Measurements from ENCODE around the gene U2AF1L4.
"Not testable (repeated sequence)": the region's sequence is repeated elsewhere in the genome, so short reads cannot be mapped to it uniquely, and the experiment has no call there.

Gene U2AF1L4

GRCh38 chr19:35739275-35740107, 5.7 kb downstream of the U2AF1L4 start:
- peak; percentile 66 for DNase-seq

GRCh38 chr19:35738887-35739229, 6.4 kb downstream of the U2AF1L4 start:
- no peak for DNase-seq

GRCh38 chr19:35738021-35738886, 7.0 kb downstream of the U2AF1L4 start:
- DNase-seq, result no peak

DNA sequence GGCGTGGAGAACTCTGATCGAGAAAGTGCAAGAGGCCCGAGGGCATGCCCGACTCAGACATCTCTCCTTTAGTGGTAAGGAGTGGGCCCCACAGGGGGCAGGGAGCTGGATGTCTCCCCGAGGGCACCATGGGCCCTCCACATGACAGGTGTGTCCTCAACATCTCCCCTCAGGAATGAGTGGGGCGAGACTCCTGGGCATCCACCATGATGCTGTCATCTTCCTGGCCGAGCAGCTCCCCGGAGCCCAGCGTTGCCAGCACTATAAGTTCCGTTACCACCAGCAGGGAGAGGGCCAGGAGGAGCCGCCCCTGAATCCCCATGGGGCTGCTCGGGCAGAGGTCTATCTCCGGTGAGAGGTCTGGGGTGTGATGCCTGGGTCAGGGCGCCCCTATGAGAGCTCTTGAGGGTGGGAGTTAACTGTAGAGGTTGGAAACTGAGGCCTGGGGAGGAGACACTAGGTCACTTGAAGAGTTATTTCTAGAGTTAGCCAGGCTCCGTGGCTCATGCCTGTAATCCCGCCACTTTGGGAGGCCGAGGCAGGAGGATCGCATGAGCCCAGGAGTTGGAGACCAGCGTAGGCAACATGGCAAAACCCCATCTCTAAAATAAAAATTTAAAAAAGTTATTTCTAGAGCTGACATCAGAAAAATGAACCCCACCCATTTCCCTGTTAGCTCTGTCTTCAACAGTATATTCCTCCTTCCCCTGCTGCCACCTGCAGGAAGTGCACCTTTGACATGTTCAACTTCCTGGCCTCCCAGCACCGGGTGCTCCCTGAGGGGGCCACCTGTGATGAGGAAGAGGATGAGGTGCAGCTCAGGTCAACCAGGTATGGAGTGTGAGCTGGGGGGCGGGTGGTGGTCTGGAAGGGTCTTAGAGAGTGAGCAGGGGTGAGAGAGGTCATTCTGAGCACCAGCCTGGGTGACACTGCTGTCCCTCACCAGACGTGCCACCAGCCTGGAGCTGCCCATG, 8.0 kb downstream of the U2AF1L4 start:
- DNase-seq, result no peak

GRCh38 chr19:35734889-35735288, 10.3 kb downstream of the U2AF1L4 start:
- DNase-seq, result no peak

GRCh38 chr19:35734273-35734672, 10.9 kb downstream of the U2AF1L4 start:
- DNase-seq, result no peak

- DNase-seq, result no peak
Measured at GRCh38 chr19:35733180-35734125, 11.8 kb downstream of the U2AF1L4 start.

GRCh38 chr19:35732540-35733179, 12.6 kb downstream of the U2AF1L4 start:
- no peak for DNase-seq

- no peak for DNase-seq
Measured at GRCh38 chr19:35731779-35732405, 13.3 kb downstream of the U2AF1L4 start.

GRCh38 chr19:35731353-35731752, 13.9 kb downstream of the U2AF1L4 start:
- DNase-seq, result no peak

DNA sequence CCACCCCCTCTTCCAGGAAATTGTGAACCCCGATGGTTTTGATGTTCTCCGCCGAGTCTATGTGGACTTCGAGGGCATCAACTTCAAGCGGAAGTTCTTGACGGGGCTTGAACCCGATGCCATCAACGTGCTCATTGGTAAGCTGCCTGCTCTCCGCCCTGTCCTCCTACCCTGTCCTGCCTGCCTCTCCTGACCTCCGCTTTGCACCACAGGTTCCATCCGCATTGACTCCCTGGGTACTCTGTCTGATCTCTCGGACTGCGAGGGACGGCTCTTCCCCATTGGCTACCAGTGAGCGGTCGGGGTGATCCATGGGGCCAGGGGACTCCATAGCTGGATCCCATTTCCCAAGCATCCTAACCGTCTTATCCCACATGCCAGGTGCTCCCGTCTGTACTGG, 14.9 kb downstream of the U2AF1L4 start:
- DNase-seq, result no peak

- DNase-seq, result no peak
Measured at GRCh38 chr19:35729763-35730162, 15.5 kb downstream of the U2AF1L4 start.

- no peak for DNase-seq
Measured at GRCh38 chr19:35729021-35729420, 16.2 kb downstream of the U2AF1L4 start.

- no peak for DNase-seq
Measured at GRCh38 chr19:35727956-35728706, 17.1 kb downstream of the U2AF1L4 start.

DNA sequence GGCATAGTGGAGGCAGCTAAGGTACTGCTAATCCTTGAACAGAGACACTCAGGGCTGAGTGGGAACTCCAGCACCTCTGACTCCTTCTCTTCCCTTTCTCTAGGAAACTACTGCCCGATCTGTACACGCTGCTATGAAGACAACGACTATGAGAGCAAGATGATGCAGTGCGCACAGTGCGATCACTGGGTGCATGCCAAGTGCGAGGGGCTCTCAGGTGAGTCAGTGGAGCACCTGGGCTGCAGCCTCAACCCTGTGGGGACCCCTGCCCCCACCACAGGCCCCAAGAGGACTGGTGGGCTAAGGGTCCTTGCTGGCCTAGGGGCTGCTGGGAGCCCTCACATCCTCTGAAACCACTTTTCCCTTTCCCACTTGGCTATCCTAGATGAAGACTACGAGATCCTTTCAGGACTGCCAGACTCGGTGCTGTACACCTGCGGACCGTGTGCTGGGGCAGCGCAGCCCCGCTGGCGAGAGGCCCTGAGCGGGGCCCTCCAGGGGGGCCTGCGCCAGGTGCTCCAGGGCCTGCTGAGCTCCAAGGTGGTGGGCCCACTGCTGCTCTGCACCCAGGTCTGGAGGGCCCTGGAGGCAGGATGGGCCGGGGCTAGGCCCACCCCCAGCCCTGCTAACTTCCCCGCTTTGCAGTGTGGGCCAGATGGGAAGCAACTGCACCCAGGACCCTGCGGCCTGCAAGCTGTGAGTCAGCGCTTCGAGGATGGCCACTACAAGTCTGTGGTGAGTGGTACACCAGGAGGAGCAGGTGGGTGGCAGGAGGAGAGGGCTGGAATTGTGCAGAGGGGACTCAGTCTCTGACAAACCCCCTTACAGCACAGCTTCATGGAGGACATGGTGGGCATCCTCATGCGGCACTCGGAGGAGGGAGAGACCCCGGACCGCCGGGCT, 17.9 kb downstream of the U2AF1L4 start:
- no peak for DNase-seq

DNA sequence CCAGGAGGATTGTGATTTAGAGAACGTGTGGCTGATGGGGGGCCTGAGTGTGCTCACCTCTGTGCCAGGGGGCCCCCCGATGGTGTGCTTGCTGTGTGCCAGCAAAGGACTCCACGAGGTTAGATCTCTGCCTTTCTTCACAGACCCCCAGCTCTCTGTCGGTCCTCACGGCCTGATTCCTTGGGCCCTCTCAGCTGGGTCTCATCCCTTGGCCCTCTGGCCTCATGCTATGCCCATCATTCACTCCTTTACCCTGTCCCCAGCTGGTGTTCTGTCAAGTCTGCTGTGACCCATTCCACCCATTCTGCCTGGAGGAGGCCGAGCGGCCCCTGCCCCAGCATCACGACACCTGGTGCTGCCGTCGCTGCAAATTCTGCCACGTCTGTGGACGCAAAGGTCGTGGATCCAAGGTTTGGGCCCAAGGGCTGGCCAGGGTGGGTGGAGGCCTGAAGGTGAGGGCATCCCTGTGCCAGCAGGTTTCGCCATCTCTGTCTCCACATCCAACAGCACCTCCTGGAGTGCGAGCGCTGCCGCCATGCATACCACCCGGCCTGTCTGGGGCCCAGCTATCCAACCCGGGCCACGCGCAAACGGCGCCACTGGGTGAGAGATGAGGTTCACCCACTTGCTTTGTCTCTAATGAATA, 19.9 kb downstream of the U2AF1L4 start:
- DNase-seq, result no peak

DNA sequence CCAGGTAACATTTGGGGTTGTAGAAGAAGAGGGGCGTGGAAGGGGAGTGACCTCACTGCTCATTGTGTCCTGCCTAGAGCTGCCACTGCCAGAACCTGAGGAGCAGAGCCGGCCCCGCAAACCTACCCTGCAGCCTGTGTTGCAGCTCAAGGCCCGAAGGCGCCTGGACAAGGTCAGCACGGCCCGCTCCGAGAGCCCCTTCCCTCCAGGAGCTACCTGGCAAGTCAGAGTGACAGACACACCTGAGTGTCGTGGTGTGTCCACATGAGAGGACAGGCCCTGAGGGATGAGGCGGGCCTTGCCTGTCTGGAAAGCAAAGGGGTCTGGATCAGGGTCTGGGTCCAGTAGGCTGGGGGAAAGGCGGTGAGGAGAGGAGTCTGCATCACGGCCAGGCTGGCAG, 20.7 kb downstream of the U2AF1L4 start:
- DNase-seq, result no peak

- not testable (repeated sequence) for DNase-seq
Measured at GRCh38 chr19:35724132-35724531, 21.1 kb downstream of the U2AF1L4 start.
